Activated CD4-positive, alpha-beta T cell treated with anti-CD3 and anti-CD28 coated beads, Interleukin-2, amount 50 U/mL, for 48 hours (primary cell): Measurements from ENCODE around the gene SYPL1.

Experiments
- DNase-seq, 2 experiments: peaks; one replicate each; pipeline ENCODE4 v3.0.0-alpha.2; 2020

SYPL1 gene

DNA sequence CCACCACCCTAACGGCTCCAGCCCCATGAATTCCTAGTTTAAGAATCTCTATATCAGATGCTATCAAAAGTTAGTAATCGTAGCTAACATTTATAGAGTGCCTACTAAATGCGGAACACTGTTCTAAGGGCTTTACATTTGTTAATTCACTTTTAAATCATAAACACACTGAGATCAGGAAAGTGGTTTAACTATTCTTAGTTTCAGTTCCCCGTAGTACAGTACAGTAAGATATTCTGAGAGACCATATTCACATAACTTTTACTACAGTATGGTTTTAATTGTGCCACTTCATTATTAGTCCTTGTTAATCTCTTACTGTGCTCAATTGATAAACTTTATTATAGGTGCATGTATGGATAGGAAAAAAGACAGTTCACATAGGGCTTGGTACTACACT, 22.5 kb downstream of the SYPL1 start:
- DNase-seq: no peak

DNA sequence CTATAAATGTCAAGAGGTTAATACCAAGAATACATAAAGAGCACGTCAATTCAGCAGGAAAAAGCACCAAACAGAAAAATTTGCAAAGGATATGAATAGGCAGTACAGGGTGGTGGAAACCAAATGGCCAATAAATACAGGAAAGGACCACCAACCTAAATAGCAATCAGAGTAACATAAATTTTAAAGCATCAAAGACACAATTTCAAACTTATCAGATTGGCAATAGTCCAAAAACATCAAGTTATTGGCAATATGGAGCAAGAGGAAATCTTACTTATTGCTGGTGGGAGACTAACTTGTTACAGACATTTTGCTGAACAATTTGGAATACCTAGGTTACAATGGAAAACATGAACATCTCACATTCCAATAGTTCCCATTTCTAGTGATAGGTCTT, 24.1 kb downstream of the SYPL1 start:
- DNase-seq: no peak

DNA sequence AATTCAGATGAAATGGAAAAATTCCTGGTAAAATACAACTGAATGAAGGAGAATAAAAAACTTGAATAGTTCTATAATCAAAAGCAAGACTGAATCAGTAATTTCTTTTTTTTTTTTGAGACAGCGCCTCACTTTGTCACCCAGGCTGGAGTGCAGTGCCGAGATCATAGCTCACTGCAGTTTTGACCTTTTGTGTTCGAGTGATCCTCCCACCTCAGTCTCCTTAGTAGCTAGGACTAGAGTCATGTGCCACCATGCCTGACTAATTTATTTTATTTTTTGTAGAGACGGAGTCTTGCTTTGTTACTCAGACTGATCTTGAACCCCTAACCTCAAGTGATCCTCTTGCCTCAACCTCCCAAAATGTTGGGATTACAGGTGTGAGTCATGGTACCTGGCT, 26.1 kb downstream of the SYPL1 start:
- DNase-seq: no peak

GRCh38 chr7:106085015-106085414, 27.1 kb downstream of the SYPL1 start:
- no peak for DNase-seq

DNA sequence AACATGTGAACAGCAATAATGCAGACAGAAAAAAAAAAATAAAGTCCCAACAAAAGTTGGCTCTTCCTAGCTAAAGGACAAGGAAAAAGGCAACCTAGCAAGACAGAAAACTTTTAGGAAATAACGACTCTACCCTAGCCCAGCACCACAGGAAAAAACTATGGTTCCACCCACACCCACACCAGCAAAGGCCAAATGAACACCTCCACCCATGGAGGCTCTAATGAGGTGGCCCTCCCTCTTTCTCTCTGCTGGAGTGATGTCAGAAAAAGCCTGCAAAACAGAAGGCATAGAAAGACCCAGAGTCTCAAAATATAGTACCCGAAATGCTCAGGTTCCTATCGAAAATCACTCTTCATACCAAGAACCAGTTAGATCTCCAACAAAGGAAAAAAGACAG, 28.4 kb downstream of the SYPL1 start:
- no peak for DNase-seq

DNA sequence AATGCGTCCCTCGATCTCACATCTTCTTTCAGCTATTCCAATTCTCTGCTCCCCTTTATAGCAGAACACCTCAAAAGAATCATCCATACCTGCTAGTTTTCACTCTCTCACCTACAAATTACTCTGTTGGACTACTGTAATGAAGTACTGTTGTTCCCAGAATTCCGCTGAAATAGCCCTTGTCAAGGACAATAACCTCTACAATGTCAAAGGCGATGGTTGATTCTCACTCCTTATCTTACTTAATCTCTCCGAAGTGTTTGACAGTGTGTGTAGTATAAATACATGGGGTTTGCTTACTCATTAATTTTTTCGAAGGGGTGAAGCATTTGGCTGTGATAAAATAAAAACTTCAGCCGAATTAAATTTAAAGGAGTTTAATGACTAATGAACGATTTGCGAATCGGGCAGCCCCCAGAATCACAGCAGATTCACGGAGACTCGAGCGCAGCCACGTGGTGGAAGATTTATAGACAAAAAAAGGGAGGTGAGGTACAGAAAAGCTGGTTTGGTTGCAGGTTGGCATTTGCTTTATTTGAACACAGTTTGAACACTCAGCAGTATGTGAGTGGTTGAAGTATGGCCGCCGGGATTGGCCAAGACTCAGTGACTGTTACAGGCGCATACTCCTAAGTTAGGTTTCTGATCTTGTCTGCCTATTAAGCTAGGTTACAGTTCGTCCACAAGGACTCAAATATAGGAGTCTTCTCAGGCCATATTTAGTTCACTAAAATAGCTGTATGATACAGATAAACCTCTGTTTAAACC, 29.8 kb downstream of the SYPL1 start:
- DNase-seq: no peak

GRCh38 chr7:106080300-106080987, 31.7 kb downstream of the SYPL1 start:
- DNase-seq: no peak

DNA sequence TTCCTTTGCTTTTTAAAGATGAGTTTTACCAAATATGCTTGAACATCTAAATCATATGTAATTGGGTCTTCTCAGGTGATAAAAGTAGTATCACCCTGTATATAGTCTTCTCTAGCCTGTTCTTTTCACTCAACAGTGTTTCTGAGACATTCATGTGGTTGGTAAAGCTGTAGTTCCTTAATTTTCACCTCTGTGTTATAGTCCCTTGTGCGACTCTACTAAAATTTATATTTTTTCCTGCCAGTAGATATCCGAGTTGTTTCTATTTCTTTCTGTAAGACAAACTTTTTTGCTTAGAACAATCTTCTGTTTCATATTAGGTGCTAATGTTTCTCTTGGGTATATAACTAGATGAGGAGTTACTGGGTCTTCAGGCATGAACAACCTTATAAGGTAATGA, 35.6 kb downstream of the SYPL1 start:
- no peak for DNase-seq

DNA sequence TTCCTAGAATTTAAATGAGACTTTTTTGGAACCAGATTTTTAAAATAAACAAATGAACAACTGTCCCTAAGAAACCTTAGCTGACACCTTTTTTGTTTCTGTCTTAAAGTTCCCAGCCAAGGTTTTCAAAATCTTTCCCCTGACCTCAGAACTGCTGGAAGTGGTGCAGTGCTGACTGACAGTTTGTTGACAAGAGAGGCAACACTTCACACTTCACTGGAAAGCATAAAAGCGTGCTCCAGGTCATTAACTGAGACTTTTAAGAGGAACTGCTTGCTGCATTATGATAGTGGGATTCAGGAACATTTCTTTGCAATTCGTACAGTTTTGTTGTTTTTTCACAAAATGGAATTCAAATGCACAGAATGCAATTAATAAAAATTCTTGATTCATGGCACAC, 36.2 kb downstream of the SYPL1 start:
- DNase-seq: no peak

GRCh38 chr7:106074257-106074656, 37.9 kb downstream of the SYPL1 start:
- no peak for DNase-seq

- no peak for DNase-seq
These were observed 38.4 kb downstream of the SYPL1 start for GRCh38 chr7:106073701-106074100.

GRCh38 chr7:106072715-106073091, 39.4 kb downstream of the SYPL1 start:
- no peak for DNase-seq

GRCh38 chr7:106071999-106072714, 40.0 kb downstream of the SYPL1 start:
- DNase-seq: no peak

- peak; percentile 42 to 52 for DNase-seq
These were observed 40.6 kb downstream of the SYPL1 start for GRCh38 chr7:106071356-106071998.

DNA sequence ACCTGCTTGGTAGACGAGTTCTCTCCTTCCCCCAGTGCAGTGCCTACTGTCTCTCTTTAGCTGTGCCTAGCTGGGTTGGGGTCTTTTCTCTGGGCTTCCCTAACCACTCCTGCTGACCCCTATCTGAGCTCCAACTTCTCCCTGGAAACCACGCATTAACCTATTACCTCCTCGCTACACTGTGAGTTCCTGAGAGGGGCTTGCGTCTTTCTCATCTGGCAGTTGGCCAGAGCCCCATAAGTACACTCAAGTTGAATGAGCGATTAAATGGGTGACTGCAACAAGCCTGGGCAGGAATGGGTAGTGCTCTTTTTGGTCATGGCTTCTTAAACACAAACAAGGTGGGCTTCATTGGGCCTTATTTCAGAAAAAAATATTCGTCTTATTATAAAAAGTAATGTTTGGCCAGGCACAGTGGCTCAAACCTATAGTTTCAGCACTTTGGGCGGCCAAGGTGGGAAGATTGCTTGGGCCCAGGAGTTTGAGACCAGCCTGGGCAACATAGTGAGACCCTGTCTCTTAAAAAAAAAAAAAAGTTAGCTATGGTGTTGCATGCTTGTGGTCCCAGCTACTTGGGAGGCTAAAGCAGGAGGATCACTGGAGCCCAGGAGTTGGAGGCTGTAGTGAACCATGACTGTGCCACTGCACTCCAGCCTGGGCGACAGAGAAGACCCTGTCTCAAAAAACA, 41.4 kb downstream of the SYPL1 start:
- DNase-seq: no peak

GRCh38 chr7:106070201-106070551, 41.9 kb downstream of the SYPL1 start:
- no peak for DNase-seq

DNA sequence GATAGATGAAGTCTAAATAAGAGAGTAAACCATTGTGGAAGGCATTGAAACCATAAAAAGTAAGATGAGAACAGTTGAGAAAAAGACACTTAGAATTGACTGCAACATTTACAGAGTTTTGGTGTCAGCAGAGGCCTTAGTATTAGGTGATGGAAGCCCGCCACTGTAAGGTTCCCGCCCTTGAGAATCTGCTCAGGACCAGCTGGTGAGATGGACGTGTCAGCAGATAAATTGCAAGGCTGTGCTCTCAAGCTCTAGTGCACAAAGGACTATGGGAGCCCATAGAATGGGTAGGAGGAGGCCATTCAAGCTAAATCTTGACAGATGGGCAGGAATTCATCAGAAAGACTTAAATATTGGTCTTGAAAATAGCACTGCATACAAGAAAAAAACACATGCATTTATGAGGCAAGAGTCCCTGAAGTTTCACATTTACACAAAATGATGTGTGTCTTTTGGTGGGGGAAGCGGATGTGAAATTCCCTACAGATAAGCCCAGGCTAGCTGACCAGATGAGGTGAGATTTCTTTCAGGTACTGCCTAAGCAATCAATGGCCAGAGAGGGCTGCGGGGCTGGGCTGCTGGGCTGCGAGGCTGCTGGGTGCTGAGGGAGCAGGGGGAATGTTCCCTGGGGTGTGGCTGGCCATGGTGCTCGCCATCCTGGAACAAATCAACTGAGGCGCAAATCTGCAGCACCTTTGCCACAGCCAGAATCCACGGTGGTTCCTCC, 42.5 kb downstream of the SYPL1 start:
- no peak for DNase-seq

DNA sequence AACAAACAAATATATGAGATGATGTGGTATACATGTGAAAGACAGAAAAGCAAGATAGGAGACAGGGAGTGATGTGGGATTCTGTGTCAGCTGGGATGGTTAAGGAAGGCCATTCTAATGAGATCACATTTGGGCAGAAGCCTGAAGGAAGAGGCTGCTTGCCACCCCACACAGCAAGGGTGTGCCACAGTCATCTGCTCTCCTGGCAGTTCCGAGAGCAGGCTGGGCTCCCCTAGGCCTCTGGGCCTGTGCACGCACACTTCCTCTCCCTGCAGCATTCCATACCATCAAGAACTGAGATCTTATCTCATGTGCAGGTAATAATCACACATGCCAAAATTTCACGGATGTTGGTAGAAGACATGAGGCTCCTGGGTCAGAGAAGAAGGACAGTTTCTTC, 43.1 kb downstream of the SYPL1 start:
- no peak for DNase-seq

DNA sequence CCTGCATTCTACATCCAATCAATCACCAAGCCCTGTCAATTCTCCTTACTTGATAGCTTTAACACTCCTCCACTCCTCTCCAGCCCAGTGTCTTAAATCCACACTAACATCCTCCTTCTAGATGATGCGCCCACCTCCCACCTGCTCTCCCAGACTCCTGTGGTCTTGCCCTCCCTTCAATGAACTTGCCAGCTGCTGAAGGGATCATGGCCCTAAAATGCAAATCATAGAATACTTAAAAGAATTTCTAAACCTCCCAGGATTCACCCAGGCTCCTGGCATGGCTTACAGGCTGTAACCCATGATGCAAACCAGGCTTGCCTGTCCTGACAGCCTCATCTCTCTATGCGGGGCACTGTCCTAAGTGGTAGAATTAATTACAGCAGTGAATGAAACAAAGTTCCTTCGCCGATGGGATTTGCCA, 43.6 kb downstream of the SYPL1 start:
- no peak for DNase-seq

DNA sequence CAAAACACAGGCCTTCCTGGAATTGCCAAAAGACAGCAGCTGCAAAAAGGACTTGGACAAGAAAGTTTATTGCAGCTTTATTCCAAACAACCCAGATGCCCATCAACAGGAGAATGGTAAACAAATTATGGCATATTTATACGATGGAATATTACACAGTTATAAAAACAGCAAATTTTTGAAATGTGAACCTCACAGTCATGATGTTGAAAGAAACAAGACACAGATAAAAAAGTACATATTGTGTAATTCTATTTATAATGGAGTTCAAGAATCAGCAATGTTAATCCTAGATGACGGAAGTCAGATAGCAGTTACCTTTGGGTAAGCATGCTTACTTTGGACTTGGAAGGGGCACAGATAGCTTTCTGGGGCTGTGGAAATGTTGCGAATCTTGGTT, 44.4 kb downstream of the SYPL1 start:
- DNase-seq: no peak

- DNase-seq: no peak
These were observed 46.3 kb downstream of the SYPL1 start for GRCh38 chr7:106065575-106066500.
